GM21529 (cell line): ENCODE data around the gene C1QB.

Source experiments
- ATAC-seq: cut with Tn5 transposase; IDR thresholded peaks from one replicate; pipeline ENCODE4 v1.9.1; 2021; ENCODE audit not compliant: unreplicated experiment

The C1QB gene

DNA sequence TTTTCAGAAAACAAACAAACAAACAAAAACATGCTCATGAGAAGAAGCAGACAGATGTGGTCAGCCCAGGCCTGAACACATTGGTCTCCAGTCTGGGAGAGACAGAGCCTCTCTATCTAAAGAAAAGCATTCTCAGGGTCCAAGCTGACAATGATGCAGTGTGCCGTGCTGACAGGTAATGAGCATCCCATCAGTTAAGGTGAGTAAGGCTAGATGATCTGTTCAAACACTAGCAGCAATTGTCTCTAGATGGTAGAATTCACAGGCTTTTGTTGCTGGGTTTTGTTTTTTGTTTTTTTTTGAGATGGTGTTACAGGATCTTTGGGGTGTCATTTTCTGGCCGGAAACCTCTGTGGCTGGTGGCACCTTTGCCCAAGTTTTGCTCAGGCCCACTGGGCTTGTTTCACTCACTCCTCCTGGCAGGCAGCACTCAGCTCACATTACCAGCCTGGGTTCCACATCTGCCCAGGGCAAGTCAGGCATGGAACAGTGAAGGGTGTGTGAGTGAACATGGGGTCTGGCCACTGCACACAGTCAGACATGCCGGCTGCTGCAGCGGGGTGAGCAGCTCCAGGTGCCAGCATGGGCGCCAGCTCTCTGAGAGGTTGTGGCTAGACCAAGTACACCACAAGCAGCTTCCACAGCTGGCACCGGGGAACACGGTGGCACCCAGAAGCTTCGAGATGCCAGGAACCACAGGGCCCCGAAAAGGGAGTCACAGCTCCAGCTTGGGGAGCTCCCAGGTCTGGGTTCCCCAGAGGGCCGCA is 19.2 kb upstream of the C1QB start:
- no peak for ATAC-seq

DNA sequence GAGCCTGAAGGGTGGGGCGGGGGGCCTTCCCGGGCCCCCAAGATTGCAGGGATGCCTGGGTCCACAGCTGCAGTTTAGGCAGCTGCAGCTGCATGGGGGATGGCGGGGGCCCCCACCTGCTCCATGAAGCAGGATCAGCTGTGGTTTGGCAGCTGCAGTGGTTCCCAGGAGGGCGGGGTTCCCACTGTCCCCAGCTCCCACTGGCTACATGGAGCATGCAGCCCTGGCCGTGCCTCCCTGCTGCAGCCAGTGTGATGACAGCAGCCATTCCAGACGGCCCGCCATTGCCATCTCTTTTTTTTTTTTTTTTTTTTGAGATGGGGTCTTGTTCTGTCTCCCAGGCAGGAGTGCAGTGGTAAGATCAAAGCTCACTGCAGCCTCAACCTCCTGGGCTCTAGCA is 17.6 kb upstream of the C1QB start:
- ATAC-seq, result no peak

DNA sequence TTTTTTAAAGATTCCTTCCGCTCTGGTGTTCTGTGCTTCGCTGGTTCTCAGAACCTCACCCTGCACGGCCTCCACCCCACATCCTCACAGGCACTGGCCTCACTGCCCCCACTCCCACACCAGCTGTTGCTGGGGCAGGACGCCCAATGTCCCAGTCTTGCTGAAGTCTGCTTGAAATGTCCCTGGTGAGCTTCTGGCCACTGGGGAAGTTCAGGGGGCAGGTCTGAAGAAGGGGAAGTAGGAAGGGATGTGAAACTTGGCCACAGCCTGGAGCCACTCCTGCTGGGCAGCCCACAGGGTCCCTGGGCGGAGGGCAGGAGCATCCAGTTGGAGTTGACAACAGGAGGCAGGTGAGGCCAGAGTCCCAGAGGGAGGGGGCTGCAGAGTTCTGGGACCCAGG is 16.7 kb upstream of the C1QB start, which contains the start of gene C1QA:
TSS of gene C1QA (plus strand) at position 276 of the 400 bp plus-strand sequence. CDS start 989 bp downstream, outside the sequence.
- ATAC-seq, result no peak

DNA sequence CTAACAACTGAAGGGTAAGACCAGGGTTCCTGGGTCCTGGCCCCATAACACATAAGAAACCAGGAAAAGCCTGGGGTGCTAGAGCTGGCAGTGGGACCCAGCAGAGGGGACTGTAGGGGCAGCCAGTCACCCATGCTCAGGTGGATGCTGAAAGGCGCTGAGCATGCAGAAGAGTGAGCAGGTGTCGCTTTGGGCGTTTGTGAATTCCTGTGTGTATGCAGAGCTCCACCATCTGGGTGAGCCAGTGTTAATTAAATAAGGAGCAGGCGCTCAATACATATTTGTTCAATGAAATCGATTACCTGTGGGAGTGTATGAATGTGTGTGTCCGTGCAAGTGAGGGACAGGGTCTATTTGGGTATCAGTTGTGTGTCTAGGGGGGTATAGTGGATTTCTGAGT is 16.1 kb upstream of the C1QB start:
- ATAC-seq, result no peak

DNA sequence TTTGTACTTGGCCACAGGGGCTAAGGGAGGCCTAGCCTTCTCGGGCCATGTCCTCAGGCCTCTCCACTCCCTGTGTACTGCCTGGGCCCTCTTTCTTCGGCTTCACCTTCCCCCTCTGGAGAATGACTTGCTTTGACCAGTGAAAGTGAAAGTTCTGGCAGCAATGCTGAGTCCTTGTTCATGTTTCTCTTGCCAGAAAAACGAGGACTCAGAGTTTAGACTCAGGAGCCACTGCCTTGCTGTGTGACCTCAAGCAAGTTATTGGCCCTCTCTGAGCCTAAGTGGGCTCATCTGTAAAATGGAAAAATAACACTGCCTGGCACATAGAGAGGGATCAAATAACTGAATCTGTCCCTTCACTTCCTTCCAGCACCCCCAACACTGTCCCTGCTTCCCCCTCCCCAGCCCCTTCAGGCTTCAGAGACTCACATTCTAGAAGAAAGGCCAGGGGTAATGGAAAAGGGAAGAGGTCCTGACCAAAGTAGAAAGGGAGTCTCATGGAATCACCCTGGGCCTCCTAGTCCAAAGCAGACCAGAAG is 15.1 kb upstream of the C1QB start:
- ATAC-seq, result no peak

DNA sequence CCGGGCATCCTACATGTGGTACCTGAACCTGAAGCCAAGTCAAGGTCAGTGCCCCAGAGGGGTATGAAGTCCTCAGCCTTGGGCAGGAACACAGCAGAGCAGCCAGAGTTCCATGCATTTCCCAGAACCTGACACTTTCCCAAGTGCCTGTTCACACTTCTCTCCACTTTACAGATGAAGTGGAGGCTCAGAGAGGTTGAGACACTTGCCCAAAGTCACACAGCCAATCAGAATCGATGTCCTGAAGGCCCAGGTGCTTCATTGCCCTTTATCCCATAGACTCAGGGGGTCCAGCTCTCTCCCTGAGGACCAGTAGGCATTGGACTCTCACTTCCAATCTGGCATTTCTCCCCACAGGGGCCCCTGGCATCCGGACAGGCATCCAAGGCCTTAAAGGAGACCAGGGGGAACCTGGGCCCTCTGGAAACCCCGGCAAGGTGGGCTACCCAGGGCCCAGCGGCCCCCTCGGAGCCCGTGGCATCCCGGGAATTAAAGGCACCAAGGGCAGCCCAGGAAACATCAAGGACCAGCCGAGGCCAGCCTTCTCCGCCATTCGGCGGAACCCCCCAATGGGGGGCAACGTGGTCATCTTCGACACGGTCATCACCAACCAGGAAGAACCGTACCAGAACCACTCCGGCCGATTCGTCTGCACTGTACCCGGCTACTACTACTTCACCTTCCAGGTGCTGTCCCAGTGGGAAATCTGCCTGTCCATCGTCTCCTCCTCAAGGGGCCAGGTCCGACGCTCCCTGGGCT is 14.4 kb upstream of the C1QB start:
- no peak for ATAC-seq

GRCh38 chr1:22639286-22639685 is 13.8 kb upstream of the C1QB start:
- ATAC-seq, result no peak

GRCh38 chr1:22641247-22641646 is 11.8 kb upstream of the C1QB start:
- no peak for ATAC-seq

DNA sequence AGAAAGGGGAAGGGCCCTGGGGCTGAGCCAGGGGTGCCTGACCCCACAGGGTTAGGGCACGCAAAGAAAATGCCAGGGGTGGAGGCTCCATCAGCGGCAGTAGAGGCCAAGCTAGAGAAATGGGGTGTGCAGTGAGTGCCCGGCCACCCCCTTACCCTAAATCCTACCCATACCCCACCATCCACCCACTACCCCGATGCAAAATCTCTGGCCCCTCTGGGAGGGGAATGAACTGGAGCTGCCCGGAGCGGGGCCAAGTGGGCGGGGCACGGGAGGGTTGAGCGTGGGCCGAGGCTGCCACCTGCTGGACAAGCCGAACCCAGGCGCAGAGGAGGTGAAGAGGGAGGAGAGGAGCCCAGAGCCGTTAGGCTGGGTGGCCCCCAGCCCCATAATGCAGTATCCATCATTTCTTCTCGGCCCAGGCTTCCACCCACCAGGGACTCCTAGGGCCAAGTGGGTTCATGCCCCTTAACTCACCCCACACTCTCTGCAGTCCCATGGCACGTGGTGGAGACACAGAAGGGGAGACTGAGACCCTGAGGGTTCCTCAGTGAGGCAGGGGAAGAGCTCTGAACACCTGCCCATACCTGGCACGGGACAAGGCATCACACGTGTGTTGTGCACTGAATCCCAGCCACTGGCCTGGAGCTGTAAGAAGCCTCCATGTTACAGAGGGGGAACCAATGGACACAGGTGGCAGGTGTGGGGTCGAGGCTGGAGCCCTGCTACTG is 11.0 kb upstream of the C1QB start:
- no peak for ATAC-seq

DNA sequence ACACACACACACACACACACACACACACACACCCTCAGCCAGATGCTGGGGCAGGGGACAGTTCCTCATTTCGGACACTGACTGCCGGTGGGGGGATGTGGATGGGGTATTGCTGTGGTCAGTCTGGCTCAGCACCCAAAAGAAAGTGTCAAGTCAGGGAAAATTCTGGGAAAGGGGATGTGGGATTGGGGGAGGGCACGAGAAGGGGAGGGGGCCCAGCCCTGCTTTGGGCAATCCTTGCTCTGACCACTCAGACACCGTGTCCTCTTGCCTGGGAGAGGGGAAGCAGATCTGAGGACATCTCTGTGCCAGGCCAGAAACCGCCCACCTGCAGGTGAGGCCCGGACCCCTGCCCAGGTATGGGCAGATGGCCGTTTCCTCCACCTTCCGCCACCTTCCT is 9.7 kb upstream of the C1QB start, which contains the start of gene C1QC:
TSS of gene C1QC (plus strand) at position 253 of the 400 bp plus-strand sequence. CDS start 391 bp downstream, outside the sequence.
- ATAC-seq, result no peak

GRCh38 chr1:22643928-22644327 is 9.1 kb upstream of the C1QB start:
- no peak for ATAC-seq

DNA sequence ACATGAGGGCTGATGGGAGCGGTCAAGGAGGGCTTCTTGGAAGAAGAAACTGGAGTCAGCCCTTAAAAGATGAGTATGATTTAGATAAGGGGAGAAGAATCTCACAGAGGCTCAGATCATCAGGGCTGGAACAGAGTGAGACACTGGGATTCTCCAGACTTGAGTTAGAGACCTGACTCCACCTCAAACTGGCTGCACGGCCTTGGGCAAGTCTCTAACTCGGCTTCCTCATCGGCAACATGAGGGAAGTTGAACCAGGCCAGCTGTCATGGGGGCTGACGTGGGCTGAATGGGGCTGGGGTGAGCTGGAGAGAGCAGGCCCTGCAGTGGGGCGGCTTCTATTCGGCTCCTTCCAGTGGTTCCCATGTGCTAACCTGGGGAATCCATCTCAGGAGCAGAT is 7.1 kb upstream of the C1QB start:
- ATAC-seq, result no peak

DNA sequence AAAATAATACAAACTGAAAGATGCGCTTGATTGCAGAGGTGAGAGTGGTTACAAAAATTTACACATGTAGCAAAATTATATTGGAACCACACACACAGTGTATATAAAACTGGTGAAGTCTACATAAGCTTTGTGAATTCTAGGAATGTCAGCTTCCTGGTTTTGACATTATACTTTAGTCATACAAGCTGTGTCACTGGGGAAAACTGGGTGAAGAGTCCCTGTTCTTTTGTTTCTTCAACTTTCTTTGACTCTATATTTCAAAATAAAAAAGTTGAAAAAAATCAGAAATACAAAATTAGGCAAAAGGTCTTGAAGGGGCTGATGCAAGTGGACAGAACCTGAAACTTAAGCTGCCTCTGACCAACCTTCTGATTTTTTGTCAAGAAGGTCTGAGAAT is 6.7 kb upstream of the C1QB start:
- no peak for ATAC-seq

DNA sequence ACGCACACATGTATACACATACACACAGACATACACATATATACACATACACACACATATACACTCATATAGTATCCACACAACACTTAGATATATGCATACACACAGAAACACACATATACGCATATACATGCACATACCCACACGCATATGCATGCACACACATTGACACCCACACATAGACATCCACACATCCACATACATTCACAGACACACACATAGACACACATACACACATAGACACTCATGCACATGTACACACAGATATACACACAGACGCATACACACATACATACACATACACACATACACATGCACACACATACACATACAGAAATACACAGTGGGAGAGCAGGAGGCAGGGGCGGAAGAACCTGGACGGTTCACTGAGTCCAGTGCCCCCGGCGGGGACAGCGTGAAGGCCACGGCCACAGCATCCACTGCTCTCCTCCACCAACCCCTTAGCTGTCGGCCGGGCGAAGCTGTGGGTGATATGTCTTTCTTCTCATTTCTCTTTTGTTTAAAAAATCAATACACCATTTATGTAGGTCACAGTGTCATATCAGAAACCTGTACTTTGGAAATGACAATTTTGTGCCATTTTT is 2.8 kb upstream of the C1QB start:
- ATAC-seq, result no peak

DNA sequence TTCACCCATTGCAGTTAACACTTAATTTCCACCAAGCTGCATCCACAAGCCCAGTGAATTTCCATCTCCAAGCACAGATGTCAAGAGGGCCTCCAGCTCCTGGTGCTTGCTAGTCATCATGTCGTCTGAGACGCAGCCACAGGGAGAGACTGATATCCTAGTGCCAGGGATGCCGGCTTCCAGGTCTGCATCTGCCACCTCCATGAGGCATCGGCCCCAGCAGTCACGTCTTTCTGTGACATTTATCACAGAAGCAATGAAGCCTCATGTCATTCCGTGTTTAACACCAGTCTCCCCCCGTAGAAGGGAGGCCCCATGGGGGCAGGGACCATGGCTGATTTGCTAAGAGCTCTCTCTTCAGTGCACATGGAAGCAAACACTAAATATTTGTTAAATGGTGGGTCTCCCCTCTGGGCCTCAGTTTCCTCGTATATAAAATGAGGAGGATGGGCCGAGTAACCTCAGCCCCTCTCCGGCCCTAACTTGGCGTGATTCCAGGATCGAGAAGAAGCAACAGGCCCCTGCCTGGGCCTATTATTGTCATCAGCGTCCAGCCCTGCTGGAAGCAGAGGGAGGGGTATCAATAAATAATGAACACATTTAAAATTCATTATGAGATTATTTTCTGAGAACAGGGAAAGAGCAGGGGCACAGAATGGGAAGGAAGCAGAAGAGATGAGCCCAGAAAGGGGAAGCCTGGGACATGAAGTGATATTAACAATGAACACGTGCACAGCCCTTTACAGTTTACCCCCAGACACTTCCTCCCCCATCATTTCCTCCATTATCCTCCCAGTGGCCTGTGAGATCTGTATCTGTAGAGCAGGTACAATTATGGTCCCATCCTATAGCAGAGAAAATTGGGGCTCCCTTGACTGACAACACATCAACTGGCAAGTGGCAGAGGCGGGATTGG is 837 bp upstream of the C1QB start:
- no peak for ATAC-seq

DNA sequence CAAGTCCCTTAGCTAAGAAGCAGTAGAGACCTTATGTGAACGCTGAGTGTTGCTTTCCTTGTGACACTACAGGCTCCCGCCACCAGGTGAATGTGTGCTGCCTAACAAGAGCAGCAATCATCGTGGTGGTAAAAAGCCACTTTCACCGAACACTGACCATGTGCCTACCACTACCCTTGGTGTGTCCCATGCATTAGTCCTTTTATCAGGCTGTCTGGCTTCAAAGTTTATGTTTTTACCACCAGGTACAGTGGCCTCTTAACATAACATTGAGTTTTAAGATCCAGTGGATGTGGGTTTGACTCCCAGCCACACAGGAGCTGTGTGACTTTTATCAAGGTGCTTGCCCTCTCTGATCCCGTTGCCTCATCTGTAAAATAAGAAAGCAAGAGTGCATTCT is 1.7 kb downstream of the C1QB start:
- ATAC-seq, result no peak

GRCh38 chr1:22658385-22659163 is 5.5 kb downstream of the C1QB start:
- no peak for ATAC-seq

- ATAC-seq, result no peak
Measured at GRCh38 chr1:22660716-22661241, 7.7 kb downstream of the C1QB start.

- no peak for ATAC-seq
Measured at GRCh38 chr1:22661880-22662279, 8.8 kb downstream of the C1QB start.
